ENCODE results near the gene MRGPRD.

DNA sequence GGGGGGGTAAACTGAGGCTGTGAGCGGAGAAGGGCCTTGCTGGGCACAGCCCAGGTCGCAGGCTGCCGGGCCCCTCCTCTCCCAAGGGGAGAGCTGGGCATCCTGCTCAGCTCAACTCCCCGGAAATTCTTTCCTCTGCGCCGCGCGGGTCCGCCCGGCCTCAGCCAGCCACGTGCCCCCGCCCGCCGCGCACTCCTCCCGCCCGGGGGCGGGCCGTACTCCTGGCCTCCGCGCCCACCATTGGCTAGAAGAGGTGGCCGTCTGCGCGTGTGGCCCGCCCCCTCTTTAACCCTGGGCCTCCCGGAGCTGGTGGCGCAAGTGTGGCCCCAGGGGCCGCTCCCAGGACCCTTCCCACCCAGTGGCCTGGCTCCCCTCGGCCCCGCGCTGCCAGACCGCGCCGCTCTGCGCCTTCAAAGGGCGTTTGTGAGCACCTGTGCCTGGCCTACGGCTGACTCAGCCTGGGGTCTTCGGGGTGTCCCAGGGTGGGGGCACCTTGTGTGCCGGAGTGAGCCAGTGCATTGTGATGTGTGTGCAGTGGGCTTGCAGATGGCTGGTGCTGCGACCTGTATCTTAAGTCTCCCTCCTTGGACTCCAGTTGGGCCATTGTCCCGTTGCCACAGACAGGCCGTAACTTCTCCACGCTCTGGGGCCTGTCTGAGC lies 30.3 kb upstream of the MRGPRD start:
- no peak for TF ChIP-seq RELA (CRISPR knock-in tag; IDR thresholded peaks at IDR 0.05; ENCODE audit: borderline replicate concordance)
- TF ChIP-seq, protein P1, sequence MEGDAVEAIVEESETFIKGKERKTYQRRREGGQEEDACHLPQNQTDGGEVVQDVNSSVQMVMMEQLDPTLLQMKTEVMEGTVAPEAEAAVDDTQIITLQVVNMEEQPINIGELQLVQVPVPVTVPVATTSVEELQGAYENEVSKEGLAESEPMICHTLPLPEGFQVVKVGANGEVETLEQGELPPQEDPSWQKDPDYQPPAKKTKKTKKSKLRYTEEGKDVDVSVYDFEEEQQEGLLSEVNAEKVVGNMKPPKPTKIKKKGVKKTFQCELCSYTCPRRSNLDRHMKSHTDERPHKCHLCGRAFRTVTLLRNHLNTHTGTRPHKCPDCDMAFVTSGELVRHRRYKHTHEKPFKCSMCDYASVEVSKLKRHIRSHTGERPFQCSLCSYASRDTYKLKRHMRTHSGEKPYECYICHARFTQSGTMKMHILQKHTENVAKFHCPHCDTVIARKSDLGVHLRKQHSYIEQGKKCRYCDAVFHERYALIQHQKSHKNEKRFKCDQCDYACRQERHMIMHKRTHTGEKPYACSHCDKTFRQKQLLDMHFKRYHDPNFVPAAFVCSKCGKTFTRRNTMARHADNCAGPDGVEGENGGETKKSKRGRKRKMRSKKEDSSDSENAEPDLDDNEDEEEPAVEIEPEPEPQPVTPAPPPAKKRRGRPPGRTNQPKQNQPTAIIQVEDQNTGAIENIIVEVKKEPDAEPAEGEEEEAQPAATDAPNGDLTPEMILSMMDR (IDR thresholded peaks at IDR 0.05), result no peak
- no peak for TF ChIP-seq CREB1 (CRISPR knock-in tag; IDR thresholded peaks at IDR 0.05)
- TF ChIP-seq, protein P2, sequence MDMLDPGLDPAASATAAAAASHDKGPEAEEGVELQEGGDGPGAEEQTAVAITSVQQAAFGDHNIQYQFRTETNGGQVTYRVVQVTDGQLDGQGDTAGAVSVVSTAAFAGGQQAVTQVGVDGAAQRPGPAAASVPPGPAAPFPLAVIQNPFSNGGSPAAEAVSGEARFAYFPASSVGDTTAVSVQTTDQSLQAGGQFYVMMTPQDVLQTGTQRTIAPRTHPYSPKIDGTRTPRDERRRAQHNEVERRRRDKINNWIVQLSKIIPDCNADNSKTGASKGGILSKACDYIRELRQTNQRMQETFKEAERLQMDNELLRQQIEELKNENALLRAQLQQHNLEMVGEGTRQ (CRISPR knock-in tag; IDR thresholded peaks at IDR 0.05), result peak; percentile 88
- peak; percentile 71; the same call in 1 of the 2 replicates for TF ChIP-seq USF1 (CRISPR knock-in tag; IDR thresholded peaks at IDR 0.05)
- TF ChIP-seq AFF4 (CRISPR knock-in tag; IDR thresholded peaks at IDR 0.05; ENCODE audit: borderline replicate concordance), result no peak
- TF ChIP-seq TCF7 (CRISPR knock-in tag; IDR thresholded peaks at IDR 0.05; ENCODE audit: low read depth), result no peak
- TF ChIP-seq GABPB1 (CRISPR knock-in tag; IDR thresholded peaks at IDR 0.05), result no peak
- TF ChIP-seq ZNF416 (CRISPR knock-in tag; IDR thresholded peaks at IDR 0.05), result no peak
- no peak for TF ChIP-seq E2F4 (CRISPR knock-in tag; IDR thresholded peaks at IDR 0.05; ENCODE audit: borderline replicate concordance, low read depth)

All from WTC11 (cell line).